Vagina (tissue), 2 donors: ENCODE data around the gene FOXP2.

ENCODE experiments used
- POLR2A ChIP-seq, 2 donors: fragments of 450-650 bp; IDR thresholded peaks; one replicate each; pipeline ENCODE4 v1.6.1; 2017; ENCODE audit warnings: antibody characterized with exemption in 2 of 2, mild to moderate bottlenecking in 2 of 2, moderate library complexity in 2 of 2
- TF ChIP-seq, protein P1 (sequence below), 3 experiments: fragments of 450-650 bp in 2 of 3; fragments of 200-600 bp in 1 of 3; sonication (generic) in 1 of 3; IDR thresholded peaks; one replicate each; pipeline ENCODE4 v1.5.1; 2017 to 2019; ENCODE audit warnings: antibody characterized with exemption in 3 of 3, mild to moderate bottlenecking in 2 of 3, moderate library complexity in 2 of 3

DNA sequence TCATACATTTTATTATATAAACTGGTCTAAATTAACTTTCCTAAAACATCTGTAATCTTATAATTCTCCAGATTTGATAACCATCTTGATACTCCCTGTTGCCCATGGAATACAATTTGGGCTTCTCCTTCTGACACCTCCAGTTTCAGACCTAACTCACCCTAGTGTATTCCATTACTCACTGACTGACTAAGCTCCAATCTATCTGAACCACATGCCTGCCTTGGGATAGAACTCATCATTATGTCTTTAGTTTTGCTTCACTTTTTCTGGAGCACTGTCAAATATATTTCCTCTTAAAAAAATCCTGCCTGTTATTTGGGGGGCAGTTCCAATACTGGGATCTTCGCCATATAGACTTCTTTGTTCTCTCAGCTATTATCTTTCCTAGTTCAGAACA lies 4.9 kb upstream of the FOXP2 start:
- TF ChIP-seq, protein P1, sequence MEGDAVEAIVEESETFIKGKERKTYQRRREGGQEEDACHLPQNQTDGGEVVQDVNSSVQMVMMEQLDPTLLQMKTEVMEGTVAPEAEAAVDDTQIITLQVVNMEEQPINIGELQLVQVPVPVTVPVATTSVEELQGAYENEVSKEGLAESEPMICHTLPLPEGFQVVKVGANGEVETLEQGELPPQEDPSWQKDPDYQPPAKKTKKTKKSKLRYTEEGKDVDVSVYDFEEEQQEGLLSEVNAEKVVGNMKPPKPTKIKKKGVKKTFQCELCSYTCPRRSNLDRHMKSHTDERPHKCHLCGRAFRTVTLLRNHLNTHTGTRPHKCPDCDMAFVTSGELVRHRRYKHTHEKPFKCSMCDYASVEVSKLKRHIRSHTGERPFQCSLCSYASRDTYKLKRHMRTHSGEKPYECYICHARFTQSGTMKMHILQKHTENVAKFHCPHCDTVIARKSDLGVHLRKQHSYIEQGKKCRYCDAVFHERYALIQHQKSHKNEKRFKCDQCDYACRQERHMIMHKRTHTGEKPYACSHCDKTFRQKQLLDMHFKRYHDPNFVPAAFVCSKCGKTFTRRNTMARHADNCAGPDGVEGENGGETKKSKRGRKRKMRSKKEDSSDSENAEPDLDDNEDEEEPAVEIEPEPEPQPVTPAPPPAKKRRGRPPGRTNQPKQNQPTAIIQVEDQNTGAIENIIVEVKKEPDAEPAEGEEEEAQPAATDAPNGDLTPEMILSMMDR (IDR thresholded peaks at IDR 0.05) = no peak
- no peak for TF ChIP-seq POLR2A (IDR thresholded peaks at IDR 0.05)
